HG03025 (cell line): ENCODE data around the gene DNAJC7.
A peak's percentile ranks its signal among the peaks of the same experiment; 100 is the strongest.
"Not testable (repeated sequence)": the region's sequence is repeated elsewhere in the genome, so short reads cannot be mapped to it uniquely, and the experiment has no call there.

ENCODE experiments used
- ATAC-seq: cut with Tn5 transposase; IDR thresholded peaks from one replicate; pipeline ENCODE4 v1.9.1; 2021; ENCODE audit warnings: mild to moderate bottlenecking, moderate library complexity; ENCODE audit not compliant: unreplicated experiment, low FRiP score

Gene DNAJC7

DNA sequence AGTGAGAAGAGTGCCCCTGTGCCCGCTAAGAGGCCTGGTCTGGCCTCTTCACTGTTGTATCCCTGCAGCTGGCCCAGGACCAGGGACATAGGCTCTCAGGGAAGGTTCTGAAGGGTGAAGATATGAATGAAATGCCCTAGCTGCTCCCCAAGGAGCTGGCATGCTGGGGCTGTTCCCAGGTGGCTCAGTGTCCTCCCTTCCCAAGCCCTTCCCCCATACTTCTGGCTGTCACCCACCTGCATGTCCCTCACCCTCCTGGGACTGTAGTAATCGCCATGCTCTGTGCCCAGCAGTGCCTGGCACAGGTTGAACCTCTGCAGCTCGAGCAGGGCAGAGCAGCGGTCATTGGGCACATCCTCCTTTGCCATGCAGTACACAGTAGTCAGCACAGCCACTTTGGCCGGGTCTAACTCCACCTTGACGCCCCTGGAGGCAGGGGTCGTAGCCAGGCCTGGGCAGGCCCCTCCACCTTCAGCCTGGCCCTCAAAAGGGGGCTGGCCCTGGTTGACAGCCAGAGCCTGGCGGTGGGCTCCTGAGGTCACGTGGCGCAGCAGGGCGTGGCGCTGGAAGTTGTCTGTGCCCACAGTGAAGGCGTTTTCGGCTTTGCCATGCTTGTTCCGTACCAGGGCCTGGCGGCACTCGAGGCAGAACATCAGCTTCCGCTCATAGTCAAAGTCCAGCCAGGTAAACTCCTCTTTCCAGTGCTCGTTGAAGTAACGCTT, 25.5 kb upstream of the DNAJC7 start:
- ATAC-seq = no peak

DNA sequence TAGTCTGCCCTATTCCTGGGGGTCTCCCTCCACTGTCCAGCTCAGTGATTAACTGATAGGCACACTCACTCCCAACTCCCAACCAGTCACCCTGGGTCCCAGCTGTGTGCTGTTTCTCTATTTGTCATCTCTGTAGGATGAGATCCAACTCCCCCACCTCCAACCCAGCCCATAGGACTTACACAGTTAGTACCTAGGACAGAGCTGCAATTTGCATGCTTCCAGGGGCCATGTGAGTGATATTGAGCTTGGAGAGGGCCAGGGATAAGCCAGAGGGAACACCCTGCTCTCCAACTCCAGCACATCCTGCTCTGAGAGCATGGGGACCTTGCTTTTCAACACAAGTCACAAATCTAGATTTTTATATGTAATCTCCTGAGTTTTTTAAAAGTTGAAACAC, 24.4 kb upstream of the DNAJC7 start:
- ATAC-seq = no peak

DNA sequence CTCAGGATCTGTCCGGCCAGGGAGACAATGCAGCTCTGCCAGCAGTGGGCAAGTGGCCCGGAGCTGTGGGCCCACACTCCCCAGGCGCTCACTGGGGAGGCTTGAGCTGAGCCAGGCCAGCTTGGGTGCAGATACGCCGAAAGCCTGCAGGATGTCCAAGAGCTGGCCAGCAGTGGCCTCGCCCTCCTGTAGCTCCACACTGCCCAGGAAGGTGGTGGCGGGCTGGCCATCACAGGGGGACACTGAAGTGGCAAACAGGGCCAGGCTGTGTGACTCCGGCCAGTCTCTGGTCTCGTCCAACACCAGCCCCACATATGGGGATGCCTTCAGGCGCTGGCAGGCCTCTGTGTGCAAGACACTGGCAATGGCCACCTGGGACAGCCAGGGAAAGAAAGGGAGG, 23.6 kb upstream of the DNAJC7 start:
- no peak for ATAC-seq

DNA sequence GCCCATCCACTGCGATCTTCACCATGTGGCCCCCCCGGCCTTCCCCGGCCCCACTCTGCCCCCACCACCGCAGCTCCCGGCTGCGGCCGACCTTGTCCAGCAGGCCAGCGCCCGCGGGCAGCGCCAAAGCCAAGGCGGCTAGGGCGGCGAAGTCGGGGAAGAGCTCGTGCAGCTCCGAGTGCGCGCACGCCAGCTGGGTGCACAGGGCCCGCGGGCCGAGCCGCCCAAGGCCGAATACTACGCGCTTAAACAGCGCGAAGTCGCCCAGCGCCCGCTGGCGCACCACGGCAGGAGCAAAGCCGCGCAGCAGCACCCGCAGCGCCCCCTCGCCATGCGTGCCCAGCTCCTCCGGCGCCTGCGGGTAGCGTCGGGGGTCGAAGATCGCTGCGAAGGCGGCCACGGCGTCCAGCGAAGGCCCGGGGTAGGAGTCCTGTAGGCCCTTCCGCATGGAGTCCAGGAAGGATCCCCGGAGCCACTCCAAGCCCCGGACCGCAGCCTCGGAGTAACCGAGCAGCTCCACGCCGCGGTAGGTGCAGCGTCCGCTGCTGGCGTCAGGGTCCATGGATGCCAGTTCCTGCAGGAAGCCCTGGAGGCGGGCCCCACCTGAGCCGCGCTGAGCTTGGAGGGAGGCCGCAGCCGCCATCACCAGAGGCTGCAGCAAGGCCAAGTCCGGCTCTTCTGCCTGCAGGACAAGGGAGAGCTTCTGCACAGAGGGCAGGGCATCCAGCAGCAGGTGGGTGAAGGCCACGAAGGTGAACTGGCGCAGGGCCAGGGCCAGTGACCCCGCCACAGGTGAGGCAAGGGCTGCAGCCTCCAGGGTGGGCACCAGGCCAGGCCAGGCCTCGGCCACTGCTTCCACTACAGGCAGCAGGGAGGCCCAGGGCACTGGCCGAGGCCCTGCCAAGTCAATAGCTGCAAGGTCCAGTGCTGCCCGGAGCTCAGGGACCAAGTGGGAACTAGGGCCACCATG, 22.8 kb upstream of the DNAJC7 start:
- ATAC-seq = no peak

DNA sequence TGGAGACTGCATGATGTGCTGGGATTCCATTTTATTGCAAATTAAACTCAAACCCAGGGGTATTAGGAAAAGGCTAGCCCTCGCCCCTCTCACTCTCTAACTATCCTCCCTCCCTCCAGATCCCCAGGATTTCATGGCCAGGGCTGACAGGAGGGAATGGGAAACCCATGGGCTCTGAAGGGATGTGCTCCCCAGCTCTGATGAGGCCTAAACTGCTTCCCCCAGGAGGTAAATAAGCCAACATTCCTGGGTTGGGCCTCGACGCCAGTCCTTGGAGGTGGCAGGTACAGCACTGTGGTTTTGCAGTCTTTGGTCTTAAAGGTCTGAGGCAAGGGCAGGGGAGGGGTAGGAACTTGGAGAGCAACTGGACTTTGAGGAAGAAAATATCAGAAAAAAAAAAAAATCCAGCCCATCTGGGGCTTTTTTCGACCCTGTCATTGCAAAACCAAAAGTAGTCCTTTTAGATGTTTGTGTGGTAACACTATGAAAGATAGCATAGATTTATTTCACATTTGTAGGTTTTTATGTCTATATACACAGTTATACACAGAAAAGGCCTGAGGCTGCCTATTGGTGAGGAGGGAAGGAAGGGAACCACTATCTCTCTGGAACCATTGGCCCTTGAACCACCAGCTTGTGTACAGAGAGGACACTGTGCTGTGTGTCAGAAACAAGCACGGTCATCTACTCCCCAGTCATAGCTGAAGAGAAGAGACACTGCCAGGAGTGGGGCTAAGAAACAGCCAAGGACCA, 21.2 kb upstream of the DNAJC7 start:
- ATAC-seq = no peak

DNA sequence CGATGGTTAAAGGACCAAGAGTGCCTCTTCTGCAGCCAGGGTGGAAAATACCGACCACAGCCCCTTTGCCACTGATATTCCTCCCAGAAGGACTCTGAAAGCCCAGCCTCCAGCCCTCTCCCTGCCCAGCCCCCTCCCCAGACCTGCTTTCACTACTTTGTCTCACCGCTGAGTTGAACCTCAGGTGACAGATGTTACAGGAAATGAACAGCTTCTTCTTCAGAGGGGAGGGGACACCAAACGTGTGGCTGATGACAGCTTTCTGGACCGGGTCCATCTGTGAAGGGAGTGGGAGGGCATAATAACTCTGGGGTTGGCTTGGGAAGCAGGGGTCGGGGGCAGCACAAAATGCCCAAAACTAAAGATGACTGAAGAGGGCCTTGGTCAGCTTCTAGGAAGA, 16.8 kb upstream of the DNAJC7 start:
- ATAC-seq = no peak

DNA sequence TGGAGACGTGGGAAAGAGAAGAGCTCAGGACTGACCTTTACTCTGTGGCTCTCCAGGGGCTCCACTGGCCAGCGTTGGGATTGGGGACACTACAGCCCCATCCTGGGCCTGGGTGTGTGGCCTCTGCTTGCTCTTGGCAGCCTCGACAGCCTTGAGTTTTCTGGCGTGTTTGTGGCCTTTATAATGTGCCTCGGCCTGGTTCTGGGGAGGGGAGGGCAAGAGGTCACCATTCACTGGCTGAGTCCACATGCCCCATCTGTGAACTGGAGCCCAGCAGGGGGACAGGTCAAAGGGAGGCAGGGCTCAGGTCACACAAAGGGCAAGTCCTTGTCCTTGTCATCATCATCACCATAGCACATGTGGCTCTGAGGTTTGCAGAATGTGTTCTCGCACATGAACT, 14.3 kb upstream of the DNAJC7 start:
- ATAC-seq = no peak

DNA sequence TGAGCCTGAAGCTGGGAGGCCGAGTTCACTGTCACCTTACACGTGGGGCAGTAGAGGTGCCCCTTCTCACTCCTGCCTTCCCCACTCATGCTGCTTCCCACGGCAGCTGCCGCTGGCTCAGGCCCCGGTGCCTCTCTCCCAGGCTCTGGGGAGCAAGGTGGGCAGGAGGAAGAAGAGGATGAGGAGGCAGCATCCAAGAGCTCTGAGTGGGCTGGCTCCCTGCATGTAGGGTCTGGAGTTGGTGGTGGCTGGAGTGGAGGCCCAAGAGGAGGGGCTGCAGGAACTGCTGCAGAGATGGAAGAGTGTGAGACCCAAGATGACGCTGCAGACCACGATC, 11.5 kb upstream of the DNAJC7 start:
- no peak for ATAC-seq

DNA sequence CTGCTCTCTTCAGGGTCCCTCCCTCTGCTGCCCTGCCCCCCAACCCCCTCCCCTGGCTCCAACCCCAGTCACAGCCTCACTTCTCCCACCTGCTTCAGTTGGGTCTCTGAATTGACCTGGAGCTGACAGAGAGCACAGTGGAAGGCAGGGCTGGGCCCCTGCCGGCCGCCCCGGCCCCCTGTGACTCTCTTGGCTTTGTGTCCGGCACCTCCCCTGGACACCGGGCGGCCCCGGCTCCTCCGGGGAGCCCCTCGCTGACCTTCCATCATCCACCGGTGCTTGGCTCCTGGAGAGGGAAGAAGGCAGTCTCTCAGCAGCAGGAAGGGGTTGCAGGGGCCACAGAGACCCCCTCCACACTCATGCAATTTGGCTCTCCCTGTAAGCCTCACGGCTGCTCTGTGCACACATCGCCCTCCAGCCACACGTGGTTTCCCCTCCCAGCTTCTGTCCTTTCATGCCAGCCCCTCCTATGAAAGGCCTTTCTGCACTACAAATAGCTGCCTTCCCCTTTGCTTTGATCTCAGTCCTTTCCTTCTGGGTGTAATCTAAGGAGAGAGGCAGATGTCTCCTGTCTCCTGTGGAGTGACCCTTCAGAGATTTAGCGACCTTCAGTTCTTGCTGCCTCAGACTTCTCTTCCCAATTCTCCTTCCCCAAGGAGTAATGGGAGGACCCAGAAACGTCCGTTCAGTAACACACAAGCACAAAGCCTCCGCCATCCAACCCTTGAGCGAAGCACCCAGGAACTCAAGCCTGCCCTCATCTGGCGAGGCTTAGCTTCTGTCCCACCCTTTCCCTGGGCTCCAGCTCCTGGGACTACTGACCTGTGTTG, 10.9 kb upstream of the DNAJC7 start:
- ATAC-seq = no peak

DNA sequence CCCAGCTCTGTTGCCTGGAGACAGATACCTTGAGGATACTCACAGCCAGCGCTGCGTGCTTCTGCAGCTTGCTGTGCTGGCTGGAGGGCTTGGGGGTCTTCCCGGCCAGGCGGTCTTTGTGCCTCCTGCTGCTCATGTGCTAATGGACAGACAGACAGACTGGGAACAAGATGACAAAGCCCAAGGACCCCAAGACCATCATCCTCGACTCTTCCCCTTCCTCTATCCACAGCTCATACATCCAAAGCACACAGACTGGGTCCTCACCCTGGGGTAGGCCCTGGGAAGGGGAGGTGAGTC, 10.3 kb upstream of the DNAJC7 start:
- no peak for ATAC-seq

DNA sequence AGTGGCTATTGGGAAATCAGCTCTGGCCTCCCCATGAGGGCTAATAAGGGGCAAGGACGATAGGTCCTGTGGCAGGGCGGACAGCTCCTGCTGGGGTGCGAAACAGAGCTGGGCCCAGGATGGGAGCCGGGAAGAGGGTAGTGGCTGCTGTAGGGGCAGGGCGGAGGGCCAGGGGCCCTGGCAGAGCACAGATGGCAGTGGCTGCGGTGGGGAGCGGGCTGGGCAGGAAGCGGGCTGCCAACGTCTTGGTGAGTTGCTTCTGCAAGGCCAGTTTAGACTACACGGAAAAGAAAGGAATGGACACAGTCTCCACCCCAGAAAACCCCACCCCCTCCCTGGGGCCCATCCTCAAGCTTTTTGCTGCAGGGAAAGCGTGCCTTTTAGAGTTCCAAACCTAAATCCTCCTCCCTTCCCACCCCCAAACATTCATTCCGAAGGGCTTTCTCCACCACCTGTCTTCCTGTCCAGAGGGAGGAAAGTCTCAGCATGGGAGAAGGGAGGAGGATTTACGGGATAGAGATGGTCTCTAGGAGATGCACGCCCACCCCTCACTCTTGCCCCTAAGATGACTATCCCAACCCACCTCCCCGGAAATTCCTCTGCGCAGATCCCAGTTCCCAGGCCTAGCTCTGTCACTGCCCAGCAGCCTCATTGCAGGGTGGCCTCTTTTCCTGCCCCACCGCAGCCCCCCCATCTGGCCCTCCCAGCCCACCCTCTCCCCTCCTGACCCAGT, 9.8 kb upstream of the DNAJC7 start:
- ATAC-seq = no peak

DNA sequence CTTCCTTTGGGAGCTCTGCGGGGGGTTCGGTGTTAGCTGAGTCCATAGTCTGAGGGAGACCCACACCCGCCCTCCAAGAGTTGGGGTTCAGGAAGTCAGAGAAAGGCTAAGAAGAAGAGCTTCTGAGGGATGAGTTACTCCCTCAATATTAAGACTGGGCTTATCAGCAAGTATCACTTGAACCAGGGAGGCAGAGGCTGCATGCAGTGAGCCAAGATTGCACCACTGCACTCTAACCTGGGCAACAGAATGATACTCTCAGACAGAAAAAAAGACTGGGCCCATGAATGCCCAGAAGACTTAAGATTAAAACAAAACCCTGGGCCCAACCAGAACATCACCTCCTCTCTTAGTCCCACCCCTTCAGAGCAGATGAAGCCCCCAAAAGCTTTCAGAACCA, 8.7 kb upstream of the DNAJC7 start:
- ATAC-seq = no peak

DNA sequence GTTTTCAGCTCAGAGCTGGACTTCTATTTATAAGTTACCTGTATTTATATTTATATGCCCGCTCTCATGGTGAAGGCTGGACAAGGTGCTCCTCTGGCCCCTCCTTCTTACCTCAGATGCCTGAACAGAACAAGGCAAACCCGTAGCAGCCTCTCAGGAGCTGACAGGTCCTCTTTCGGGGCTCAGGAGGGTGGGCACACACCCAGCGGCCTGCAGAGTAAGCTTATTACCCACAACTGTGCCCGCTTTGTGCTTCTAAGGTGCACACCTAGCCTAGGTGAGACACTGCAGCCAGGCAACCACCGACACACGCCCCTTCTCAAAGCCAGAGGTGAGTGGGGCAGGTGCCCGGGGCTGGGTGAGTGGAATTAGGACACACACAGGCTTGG, 7.9 kb upstream of the DNAJC7 start:
- ATAC-seq = no peak

DNA sequence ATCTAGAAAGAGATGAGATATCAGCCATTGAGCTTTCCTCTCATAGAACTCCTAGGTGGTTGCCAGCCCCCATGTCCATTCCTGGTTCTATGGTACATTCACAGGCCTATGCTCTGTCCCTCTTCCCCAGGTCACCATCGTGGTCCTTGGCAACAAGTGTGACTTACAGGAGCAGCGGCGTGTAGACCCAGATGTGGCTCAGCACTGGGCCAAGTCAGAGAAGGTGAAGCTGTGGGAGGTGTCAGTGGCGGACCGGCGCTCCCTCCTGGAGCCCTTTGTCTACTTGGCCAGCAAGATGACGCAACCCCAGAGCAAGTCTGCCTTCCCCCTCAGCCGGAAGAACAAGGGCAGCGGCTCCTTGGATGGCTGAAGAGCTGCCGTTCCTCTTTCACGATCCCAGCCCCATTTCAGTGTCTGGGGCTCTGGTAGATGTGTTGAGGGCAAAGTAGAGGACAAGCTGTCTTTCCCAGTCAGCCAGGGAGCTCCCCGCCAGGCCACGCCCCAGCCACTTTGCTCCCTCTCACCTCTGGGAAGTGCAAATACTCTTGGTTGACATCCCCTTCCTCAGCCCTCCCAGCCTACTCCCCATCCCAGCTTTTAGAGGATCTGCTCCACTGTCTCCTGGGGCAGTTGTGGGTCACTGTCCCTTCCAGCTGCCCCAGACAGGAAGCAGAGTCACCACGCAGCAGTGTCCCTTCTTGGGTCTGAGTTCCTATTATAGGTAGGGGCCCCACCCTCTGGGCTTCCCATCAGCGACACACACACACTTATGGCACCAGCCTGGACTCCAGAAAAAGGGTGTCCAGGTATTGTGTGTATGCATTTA, 6.5 kb upstream of the DNAJC7 start:
- ATAC-seq = no peak

DNA sequence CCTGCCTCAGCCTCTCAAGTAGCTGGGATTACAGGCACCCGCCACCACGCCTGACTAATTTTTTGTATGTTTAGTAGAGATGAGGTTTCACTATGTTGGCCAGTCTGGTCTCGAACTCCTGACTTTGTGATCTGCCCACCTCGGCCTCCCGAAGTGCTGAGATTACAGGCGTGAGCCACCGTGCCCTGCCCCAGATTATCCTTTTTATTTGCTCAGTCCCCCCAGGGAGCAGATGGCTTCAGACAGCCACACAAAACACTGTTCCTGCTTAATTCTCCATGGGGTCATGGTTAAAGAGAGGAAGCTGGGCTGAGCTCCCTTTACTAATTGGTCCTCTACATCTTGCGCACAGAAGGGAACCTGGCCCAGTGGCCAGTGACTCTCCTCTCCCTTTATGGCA, 3.6 kb upstream of the DNAJC7 start:
- ATAC-seq = not testable (repeated sequence)

DNA sequence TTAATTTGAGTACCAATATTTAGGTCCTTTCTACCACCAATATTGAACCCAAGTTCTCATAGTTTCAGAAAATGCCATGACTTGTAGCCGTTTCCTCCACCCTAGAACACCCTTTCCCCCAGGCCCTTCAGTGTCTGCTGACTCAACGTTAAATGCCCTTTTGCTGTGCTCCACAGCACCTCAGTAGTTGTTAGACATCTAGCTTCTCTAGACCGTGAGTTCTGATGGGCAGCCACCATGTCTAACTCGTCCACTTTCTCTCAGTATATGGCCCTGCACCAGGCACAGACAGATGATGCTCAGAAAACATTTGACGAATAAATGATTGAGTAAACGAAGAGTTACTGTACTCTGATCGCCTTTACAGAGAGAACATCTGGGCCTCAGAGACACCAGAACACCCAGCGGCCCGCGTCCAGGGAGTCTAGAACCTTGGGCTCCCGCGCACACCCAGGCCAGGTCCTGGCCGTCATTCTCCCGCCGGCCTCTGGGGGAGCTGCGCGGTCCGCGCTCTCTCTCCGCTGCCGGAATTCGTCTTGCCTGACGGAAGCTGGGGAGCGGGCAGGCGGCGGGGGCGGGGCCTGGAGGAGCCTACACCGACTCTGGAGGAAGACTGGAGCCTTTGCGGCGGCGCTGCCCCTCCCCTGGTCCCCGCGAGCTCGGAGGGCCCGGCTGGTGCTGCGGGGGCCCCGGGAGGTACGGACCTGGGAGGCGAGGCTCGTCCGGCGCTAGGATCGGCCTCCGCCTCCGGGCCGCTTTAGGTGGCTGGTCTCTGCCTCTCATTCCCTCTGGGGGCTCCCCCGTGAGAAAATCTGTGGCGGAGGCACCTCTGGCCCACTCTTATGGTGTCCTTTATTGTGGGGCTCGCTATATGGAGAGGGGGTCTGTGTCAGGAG, 2.5 kb upstream of the DNAJC7 start, which contains the start of gene NKIRAS2:
Gene NKIRAS2 (plus strand): TSS at position 582 of the 896 bp plus-strand sequence. CDS start 1,488 bp downstream, outside the sequence.
- peak; percentile 50 for ATAC-seq

DNA sequence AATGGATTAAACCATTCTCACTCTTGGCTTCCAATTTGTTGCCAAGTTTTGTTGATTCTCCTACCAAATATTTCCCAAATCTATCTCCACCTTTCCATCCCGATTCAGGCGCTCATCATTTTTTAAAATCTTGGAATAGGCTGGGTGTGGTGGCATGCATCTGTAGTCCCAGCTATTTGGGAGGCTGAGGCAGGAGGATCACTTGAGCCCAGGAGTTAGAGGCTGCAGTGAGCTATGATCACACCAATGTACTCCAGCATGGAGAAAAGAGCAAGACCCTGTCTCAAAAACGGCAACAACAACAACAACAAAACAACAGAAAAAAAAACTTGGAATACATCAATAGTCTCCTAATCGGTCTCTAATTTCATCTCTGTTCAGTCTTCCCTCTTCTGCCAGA, 1.7 kb upstream of the DNAJC7 start:
- ATAC-seq = no peak

DNA sequence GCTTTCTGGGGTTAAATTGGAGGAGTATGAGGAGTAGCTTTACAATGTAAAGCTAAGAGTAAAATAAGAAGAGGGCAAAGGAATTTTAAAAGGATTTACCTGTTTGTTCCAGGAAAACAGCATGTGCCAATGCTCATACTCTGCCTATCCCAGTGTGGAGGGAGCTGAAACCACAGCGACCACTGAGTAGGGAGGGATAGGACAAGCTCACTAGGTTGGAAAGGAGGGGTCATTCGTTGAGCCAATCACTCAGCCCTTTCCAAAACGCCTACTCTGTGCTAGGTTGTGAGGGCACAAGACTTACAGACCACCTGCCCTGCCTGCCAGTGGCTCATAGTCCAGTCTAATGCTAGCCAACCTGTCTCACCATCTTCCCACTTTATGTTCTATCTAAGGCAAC, 1.1 kb upstream of the DNAJC7 start:
- no peak for ATAC-seq
